ENCODE measurements around the gene SULT4A1.
A peak's percentile ranks its signal among the peaks of the same experiment; 100 is the strongest.

Gene SULT4A1

DNA sequence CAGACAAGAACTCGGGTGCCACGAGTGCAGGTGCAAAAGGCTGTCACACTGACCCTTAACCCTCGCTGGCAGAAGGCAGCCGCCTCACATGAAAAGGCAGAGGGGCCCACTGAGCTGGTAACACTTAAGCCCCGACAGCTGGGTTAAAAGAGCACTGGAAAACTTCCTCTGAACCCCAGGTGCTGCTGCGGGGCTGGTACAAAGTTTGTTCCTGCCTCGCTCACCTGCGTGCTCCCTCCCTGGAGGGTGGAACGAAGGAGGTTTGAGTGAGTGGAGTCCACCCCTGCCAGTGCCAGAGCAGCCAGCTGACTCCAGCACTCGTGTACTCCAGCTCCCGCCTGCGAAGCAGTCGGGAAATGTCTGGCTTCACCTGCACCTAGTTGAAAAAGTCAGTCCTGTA lies 12.6 kb downstream of the SULT4A1 start:
- TF ChIP-seq GLIS3 (CRISPR knock-in tag; IDR thresholded peaks at IDR 0.05) (no peak), RARB (CRISPR knock-in tag; IDR thresholded peaks at IDR 0.05) (no peak), ZNF70 (CRISPR knock-in tag; IDR thresholded peaks at IDR 0.05) (no peak), BACH2 (CRISPR knock-in tag; IDR thresholded peaks at IDR 0.05; ENCODE audit: borderline replicate concordance) (no peak), TOX (CRISPR knock-in tag; IDR thresholded peaks at IDR 0.05; ENCODE audit: borderline replicate concordance) (no peak), CSDC2 (CRISPR knock-in tag; IDR thresholded peaks at IDR 0.05) (no peak), ISL1 (CRISPR knock-in tag; IDR thresholded peaks at IDR 0.05) (no peak), SNAI2 (CRISPR knock-in tag; IDR thresholded peaks at IDR 0.05) (no peak), ZFP3 (CRISPR knock-in tag; IDR thresholded peaks at IDR 0.05) (no peak), OSR1 (CRISPR knock-in tag; IDR thresholded peaks at IDR 0.05) (no peak), ZFP30 (CRISPR knock-in tag; IDR thresholded peaks at IDR 0.05) (no peak), ARNTL (CRISPR knock-in tag; IDR thresholded peaks at IDR 0.05; ENCODE audit: borderline replicate concordance, low read depth) (no peak), PPARA (CRISPR knock-in tag; IDR thresholded peaks at IDR 0.05; ENCODE audit: borderline replicate concordance) (no peak), ESRRG (CRISPR knock-in tag; IDR thresholded peaks at IDR 0.05) (no peak)
- TF ChIP-seq, protein P1, sequence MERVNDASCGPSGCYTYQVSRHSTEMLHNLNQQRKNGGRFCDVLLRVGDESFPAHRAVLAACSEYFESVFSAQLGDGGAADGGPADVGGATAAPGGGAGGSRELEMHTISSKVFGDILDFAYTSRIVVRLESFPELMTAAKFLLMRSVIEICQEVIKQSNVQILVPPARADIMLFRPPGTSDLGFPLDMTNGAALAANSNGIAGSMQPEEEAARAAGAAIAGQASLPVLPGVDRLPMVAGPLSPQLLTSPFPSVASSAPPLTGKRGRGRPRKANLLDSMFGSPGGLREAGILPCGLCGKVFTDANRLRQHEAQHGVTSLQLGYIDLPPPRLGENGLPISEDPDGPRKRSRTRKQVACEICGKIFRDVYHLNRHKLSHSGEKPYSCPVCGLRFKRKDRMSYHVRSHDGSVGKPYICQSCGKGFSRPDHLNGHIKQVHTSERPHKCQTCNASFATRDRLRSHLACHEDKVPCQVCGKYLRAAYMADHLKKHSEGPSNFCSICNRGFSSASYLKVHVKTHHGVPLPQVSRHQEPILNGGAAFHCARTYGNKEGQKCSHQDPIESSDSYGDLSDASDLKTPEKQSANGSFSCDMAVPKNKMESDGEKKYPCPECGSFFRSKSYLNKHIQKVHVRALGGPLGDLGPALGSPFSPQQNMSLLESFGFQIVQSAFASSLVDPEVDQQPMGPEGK (CRISPR knock-in tag; IDR thresholded peaks at IDR 0.05; ENCODE audit: borderline replicate concordance): no peak
- TF ChIP-seq, protein P2, sequence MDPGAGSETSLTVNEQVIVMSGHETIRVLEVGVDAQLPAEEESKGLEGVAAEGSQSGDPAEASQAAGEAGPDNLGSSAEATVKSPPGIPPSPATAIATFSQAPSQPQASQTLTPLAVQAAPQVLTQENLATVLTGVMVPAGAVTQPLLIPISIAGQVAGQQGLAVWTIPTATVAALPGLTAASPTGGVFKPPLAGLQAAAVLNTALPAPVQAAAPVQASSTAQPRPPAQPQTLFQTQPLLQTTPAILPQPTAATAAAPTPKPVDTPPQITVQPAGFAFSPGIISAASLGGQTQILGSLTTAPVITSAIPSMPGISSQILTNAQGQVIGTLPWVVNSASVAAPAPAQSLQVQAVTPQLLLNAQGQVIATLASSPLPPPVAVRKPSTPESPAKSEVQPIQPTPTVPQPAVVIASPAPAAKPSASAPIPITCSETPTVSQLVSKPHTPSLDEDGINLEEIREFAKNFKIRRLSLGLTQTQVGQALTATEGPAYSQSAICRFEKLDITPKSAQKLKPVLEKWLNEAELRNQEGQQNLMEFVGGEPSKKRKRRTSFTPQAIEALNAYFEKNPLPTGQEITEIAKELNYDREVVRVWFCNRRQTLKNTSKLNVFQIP (CRISPR knock-in tag; IDR thresholded peaks at IDR 0.05; ENCODE audit: borderline replicate concordance, low read depth): no peak
- ATAC-seq: no peak

DNA sequence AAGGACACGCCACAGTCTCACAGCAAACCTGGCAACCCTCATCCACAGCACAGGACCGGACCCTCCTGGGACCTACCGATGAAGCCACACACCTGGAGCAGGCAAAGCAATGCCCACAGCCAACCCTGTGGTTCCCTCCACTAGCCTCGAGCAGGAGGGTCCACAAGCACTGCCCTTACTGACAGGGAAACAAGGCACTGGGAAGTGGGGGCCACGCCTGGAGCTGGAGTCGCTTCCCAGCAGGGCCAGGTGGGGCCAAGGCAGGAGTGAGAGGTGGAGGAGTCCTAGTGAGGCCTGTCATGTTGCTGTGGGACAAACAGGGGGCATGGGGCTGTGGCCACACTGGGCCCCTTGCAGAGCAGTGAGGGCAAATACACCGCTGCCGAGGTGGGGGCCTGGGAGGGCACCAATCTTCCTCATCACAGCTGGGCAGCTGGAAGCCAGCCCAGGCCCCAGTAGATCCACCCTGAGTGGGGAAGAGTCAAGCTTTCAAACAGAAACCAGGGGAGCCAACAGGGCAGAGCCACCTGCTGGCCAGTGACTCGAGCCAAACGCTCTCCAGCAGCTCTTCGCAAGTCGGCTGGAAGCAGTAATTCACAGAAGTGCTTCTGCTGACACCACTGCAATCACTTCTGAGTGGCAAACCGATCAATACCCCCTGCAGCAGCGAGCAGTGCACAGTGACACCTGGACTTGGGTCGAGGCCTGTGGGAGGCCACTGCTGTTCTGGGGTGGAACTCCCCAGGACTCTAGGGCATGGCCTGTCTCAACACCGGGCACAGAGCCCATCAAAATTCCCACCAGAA lies 13.7 kb downstream of the SULT4A1 start:
- TF ChIP-seq SNAI2 (CRISPR knock-in tag; IDR thresholded peaks at IDR 0.05) (no peak), PPARA (CRISPR knock-in tag; IDR thresholded peaks at IDR 0.05; ENCODE audit: borderline replicate concordance) (no peak), TCF4 (CRISPR knock-in tag; IDR thresholded peaks at IDR 0.05; ENCODE audit: borderline replicate concordance) (no peak), ZNF565 (CRISPR knock-in tag; conservative IDR thresholded peaks at IDR 0.05; ENCODE audit: low read depth) (no peak), ARNTL (CRISPR knock-in tag; IDR thresholded peaks at IDR 0.05; ENCODE audit: borderline replicate concordance, low read depth) (no peak)
- TF ChIP-seq, protein P2 (CRISPR knock-in tag; IDR thresholded peaks at IDR 0.05; ENCODE audit: borderline replicate concordance, low read depth): no peak
- peak; percentile 54; the same call in 2 of the 3 replicates for ATAC-seq

DNA sequence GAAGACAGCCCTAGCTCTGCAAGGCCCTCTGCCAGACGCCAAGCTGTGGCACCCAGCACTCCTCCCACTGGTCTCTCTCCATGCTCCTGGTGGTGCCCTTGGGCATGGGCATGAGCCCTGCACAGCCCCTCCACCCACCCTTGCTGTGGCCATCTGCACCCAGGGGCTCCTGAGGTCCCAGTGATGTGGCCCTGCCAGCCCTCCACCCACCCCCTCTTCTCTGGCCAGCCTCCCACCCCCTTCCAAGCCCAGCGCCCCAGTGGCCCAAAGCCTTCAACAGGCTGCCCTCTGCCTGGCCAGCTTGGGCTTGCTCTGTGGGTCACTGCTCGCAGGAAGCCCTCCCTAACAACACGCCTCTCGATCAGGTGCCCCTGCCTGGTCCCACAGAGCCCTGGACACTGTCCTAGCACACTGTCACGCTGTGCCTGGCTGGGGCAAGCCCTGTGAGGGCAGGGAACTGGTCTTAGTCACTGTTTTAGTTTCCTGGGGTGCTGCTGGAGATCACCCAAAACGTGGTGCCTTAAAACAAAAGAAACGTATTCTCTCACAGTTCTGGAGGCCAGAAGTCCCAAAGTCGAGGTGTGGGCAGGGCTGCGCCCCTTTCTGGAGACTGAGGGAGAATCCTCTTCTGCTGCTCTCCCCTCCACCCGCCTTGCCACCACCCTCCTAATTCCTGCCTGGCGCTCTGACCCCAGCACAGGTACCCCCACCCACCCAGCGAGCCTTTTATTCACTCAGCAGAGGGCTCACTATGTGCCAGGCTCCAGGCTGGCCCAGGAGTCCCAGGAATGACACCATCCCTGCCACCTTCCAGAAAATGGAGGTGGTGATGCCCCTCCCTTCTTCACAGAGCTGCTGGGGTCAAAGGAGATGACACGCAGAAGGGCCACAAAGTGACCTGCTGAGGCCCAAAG lies 14.7 kb downstream of the SULT4A1 start:
- ATAC-seq: no peak
- no peak for TF ChIP-seq PPARA (CRISPR knock-in tag; IDR thresholded peaks at IDR 0.05; ENCODE audit: borderline replicate concordance)

DNA sequence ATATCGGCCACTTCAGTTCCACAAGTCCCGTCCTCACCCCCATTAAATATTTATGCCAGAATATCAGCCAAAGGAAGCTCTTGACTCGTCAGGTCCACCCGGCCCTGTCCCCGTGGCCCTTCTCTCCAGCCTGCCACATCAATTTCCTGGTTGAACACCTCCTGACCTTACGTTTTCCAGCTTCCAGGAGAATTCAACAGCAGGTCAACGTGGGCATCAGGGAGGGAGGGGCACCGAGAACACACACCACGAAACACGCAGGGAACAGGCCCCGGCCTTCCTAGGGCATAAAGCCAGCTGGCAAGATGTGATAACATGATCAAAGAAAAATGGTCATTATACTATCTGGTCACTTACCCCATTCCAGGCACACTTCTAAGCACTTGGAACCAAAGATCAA lies 15.3 kb downstream of the SULT4A1 start:
- no peak for ATAC-seq
- TF ChIP-seq ZFP30 (CRISPR knock-in tag; IDR thresholded peaks at IDR 0.05) (no peak), PPARA (CRISPR knock-in tag; IDR thresholded peaks at IDR 0.05; ENCODE audit: borderline replicate concordance) (no peak)

DNA sequence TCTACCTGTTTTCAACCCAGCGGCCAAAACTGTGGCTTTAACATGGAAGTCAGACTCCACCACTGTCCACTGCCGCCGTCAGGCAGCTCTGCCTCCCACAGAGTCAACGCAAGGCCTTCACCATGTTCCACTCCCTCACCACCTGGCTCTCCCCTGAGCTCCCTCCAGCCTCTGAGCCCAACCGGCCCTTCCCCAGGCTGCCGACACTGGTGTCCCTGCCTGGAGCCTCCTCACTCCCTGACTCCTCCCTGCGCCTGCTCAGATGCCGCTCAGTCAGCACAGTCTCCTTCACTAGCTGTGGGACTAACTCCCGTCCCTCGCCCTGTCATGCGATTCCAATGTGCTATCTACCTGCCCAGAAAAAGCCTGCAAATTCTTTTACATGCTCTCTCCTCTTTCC lies 16.3 kb downstream of the SULT4A1 start:
- ATAC-seq: no peak
- TF ChIP-seq OSR1 (CRISPR knock-in tag; IDR thresholded peaks at IDR 0.05) (no peak), GLIS3 (CRISPR knock-in tag; IDR thresholded peaks at IDR 0.05) (no peak), ZNF8 (CRISPR knock-in tag; IDR thresholded peaks at IDR 0.05) (no peak), CSDC2 (CRISPR knock-in tag; IDR thresholded peaks at IDR 0.05) (no peak), ESRRG (CRISPR knock-in tag; IDR thresholded peaks at IDR 0.05) (no peak), ISL1 (CRISPR knock-in tag; IDR thresholded peaks at IDR 0.05) (no peak)
- TF ChIP-seq, protein P3, sequence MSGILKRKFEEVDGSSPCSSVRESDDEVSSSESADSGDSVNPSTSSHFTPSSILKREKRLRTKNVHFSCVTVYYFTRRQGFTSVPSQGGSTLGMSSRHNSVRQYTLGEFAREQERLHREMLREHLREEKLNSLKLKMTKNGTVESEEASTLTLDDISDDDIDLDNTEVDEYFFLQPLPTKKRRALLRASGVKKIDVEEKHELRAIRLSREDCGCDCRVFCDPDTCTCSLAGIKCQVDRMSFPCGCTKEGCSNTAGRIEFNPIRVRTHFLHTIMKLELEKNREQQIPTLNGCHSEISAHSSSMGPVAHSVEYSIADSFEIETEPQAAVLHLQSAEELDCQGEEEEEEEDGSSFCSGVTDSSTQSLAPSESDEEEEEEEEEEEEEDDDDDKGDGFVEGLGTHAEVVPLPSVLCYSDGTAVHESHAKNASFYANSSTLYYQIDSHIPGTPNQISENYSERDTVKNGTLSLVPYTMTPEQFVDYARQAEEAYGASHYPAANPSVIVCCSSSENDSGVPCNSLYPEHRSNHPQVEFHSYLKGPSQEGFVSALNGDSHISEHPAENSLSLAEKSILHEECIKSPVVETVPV (CRISPR knock-in tag; IDR thresholded peaks at IDR 0.05): no peak
- TF ChIP-seq, protein P1 (CRISPR knock-in tag; IDR thresholded peaks at IDR 0.05; ENCODE audit: borderline replicate concordance): no peak
- TF ChIP-seq, protein P4, sequence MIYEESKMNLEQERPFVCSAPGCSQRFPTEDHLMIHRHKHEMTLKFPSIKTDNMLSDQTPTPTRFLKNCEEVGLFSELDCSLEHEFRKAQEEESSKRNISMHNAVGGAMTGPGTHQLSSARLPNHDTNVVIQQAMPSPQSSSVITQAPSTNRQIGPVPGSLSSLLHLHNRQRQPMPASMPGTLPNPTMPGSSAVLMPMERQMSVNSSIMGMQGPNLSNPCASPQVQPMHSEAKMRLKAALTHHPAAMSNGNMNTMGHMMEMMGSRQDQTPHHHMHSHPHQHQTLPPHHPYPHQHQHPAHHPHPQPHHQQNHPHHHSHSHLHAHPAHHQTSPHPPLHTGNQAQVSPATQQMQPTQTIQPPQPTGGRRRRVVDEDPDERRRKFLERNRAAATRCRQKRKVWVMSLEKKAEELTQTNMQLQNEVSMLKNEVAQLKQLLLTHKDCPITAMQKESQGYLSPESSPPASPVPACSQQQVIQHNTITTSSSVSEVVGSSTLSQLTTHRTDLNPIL (CRISPR knock-in tag; IDR thresholded peaks at IDR 0.05; ENCODE audit: low read depth): no peak
